Measurements from ENCODE around the gene MACROD2. TPM values are rescaled to one million over a fixed set of nuclear protein-coding genes. Genes with fewer than 3 reads are reported as not detected.

The MACROD2 gene
- total and polyA plus RNA-seq, 2 of the 4 experiments (the other 2 are of a cell fraction) = not detected

- 10% methylated on average over 2 of the region's 8 CpGs; no CpG with 5 or more reads in 1 of the 2 experiments for WGBS, 2 experiments (ENCODE audit: extremely low coverage in 2 of 2, insufficient read length in 1 of 2)
- Histone ChIP-seq H3K4me1 (ENCODE audit: control insufficient read depth, insufficient read depth, low read length) (no peaks in the 10 kb centered on the region), H3K18ac (ENCODE audit: low read depth, low read length) (no peak overlapping the region), H2AK5ac (ENCODE audit: low read depth, low read length) (no peak overlapping the region), H4K8ac (ENCODE audit: low read depth in 2 of 2, low read length in 2 of 2) (no peak overlapping the region), H2BK20ac (ENCODE audit: low read depth, low read length) (no peak overlapping the region), H4K5ac (ENCODE audit: low read depth, low read length) (no peak overlapping the region), H3K4me2 (ENCODE audit: low read depth, low read length) (no peak overlapping the region), H3K27me3 (ENCODE audit: control insufficient read depth, insufficient read depth, low read length) (no peaks in the 10 kb centered on the region), H3K9ac (ENCODE audit: low read depth, low read length) (no peak overlapping the region), H3K79me1 (ENCODE audit: low read depth in 1 of 2, low read length in 2 of 2) (no peaks in the 10 kb centered on the region), H3K36me3 (ENCODE audit: control insufficient read depth, insufficient read depth, low read length) (no peaks in the 10 kb centered on the region), H2AFZ (replicated peaks; ENCODE audit: low read length, poor library complexity) (no peak overlapping the region), H3K23ac (ENCODE audit: low read depth, low read length) (no peak overlapping the region), H2AK9ac (replicated peaks; ENCODE audit: low read depth, low read length, poor library complexity) (no peak overlapping the region), H4K91ac (ENCODE audit: insufficient read depth, low read depth, low read length) (no peak overlapping the region), H2BK15ac (ENCODE audit: low read depth, low read length) (no peak overlapping the region), H3K4ac (ENCODE audit: low read depth, low read length) (no peak overlapping the region), H3K27ac (ENCODE audit: insufficient read depth, low read length) (no peak overlapping the region), H2BK120ac (ENCODE audit: low read depth, low read length) (no peak overlapping the region), H4K20me1 (ENCODE audit: insufficient read depth, low read length) (no peaks in the 10 kb centered on the region), H3K56ac (ENCODE audit: extremely low read depth, insufficient read depth, low read length) (no peak overlapping the region), H3K9me1 (ENCODE audit: insufficient read depth, low read length) (no peaks in the 10 kb centered on the region), H3K9me3 (ENCODE audit: control insufficient read depth, insufficient read depth, low read length) (peaks cover 18% of the 10 kb centered on the region), H3K14ac (replicated peaks; ENCODE audit: low read depth, low read length) (no peak overlapping the region), H3K4me3 (ENCODE audit: insufficient read depth, low read depth, low read length) (no peak overlapping the region), H2BK5ac (ENCODE audit: low read depth, low read length, poor library complexity, severe bottlenecking) (no peak overlapping the region)
- in situ Hi-C loops (cut with MboI; ENCODE audit: low sequenced_read_pairs) (no loop called here), dilution Hi-C loops (cut with HindIII; ENCODE audit: low sequenced_read_pairs, unreplicated experiment) (no loop called here), intact Hi-C loops (cut with micrococcal nuclease) (no loop called here)
- ChIA-PET CTCF (no interaction called here), POLR2A (ENCODE audit: unreplicated experiment) (no interaction called here)
- no peak for ATAC-seq (ENCODE audit: low read depth)
- TF ChIP-seq RCOR1 (IDR thresholded peaks at IDR 0.05; ENCODE audit: insufficient replicate concordance, low read length) (no peak), CEBPB (IDR thresholded peaks at IDR 0.05; ENCODE audit: low read depth, low read length) (no peak), CHD1 (IDR thresholded peaks at IDR 0.05; ENCODE audit: low read depth, low read length) (no peak), FOS (IDR thresholded peaks at IDR 0.05; ENCODE audit: low read depth, low read length) (no peak), MAFK (IDR thresholded peaks at IDR 0.05; ENCODE audit: low read depth, low read length) (no peak), MXI1 (IDR thresholded peaks at IDR 0.05; ENCODE audit: borderline replicate concordance, low read depth, low read length) (no peak), MAZ (IDR thresholded peaks at IDR 0.05; ENCODE audit: borderline replicate concordance, low read depth, low read length) (no peak), NFE2L2 (IDR thresholded peaks at IDR 0.05; ENCODE audit: low read depth, low read length) (no peak), SMC3 (IDR thresholded peaks at IDR 0.05; ENCODE audit: low read depth, low read length) (no peak), RAD21 (IDR thresholded peaks at IDR 0.05; ENCODE audit: low read length) (no peak), USF2 (IDR thresholded peaks at IDR 0.05; ENCODE audit: low read depth, low read length) (no peak), CTCF (conservative IDR thresholded peaks at IDR 0.05; ENCODE audit: low read depth, low read length) (no peak), ELK1 (IDR thresholded peaks at IDR 0.05; ENCODE audit: borderline replicate concordance, low read depth, low read length) (no peak), BHLHE40 (IDR thresholded peaks at IDR 0.05; ENCODE audit: low read depth, low read length) (no peak), POLR2A (IDR thresholded peaks at IDR 0.05; ENCODE audit: low read depth, low read length) (no peak), RFX5 (IDR thresholded peaks at IDR 0.05; ENCODE audit: low read depth, low read length) (no peak)
- BruUV-seq (replicated peaks) = no TSS peak
- DNase-seq = no peak
These were observed 1065.1 kb downstream of the MACROD2 start for GRCh38 chr20:15060265-15061060.

Data from IMR-90 (cell line).